IMR-90 (cell line): ENCODE data around the gene LRRC75B. TPM values are rescaled to one million over a fixed set of nuclear protein-coding genes. Genes with fewer than 3 reads are reported as not detected.

ENCODE experiments used
- ATAC-seq: fragments of 200-7000 bp; cut with Tn5 transposase; 2 replicates; pipeline ENCODE4 v1.9.1; 2020; ENCODE audit warnings: low read depth, mild to moderate bottlenecking, moderate library complexity
- BruUV-seq: library from RNA; stranded (reverse); fragments of 400-500 nt; replicated peaks from 2 replicates; lab custom pipeline; 2021; lab: Mats Ljungman, UMichigan
- CTCF ChIA-PET: fragments of 300-600 bp; formaldehyde crosslinking; extraction: SDS; loops from one replicate; lab custom pipeline; 2021; ENCODE audit warnings: antibody characterized with exemption; lab: Yijun Ruan, JAX
- POLR2A ChIA-PET: fragments of 300-600 bp; sonication (Branson Sonifier 250); formaldehyde crosslinking; loops from one replicate; lab custom pipeline; 2022; ENCODE audit warnings: antibody characterized with exemption; ENCODE audit not compliant: unreplicated experiment; lab: Charles Lee
- DNase-seq: peaks from one replicate; pipeline ENCODE4 v3.0.0; 2013
- H2AFZ ChIP-seq: replicated peaks from 2 replicates; pipeline ENCODE3; 2013; ENCODE audit warnings: low read length, mild to moderate bottlenecking; ENCODE audit not compliant: poor library complexity
- H2AK5ac ChIP-seq: 2 replicates; pipeline ENCODE4 v1.6.1; 2013; ENCODE audit warnings: low read depth, low read length, inconsistent platforms
- H2AK9ac ChIP-seq: replicated peaks from 2 replicates; pipeline ENCODE3; 2013; ENCODE audit warnings: mild to moderate bottlenecking, low read depth, low read length, moderate library complexity; ENCODE audit not compliant: poor library complexity
- H2BK120ac ChIP-seq: 2 replicates; pipeline ENCODE4 v1.6.1; 2013; ENCODE audit warnings: low read depth, low read length, inconsistent platforms
- H2BK15ac ChIP-seq: 3 replicates; pipeline ENCODE4 v1.6.1; 2013; ENCODE audit warnings: low read depth, low read length, inconsistent platforms
- H2BK20ac ChIP-seq: 2 replicates; pipeline ENCODE4 v1.6.1; 2013; ENCODE audit warnings: low read depth, mild to moderate bottlenecking, inconsistent platforms, low read length, moderate library complexity
- H2BK5ac ChIP-seq: 2 replicates; pipeline ENCODE4 v1.6.1; 2013; ENCODE audit warnings: mild to moderate bottlenecking, low read depth, low read length, inconsistent platforms; ENCODE audit not compliant: poor library complexity, severe bottlenecking
- H3K14ac ChIP-seq: replicated peaks from 2 replicates; pipeline ENCODE4 v1.6.1; 2013; ENCODE audit warnings: low read depth, low read length, inconsistent platforms
- H3K18ac ChIP-seq: 2 replicates; pipeline ENCODE4 v1.6.1; 2013; ENCODE audit warnings: low read depth, low read length, control low read depth
- H3K23ac ChIP-seq: 2 replicates; pipeline ENCODE4 v1.6.1; 2013; ENCODE audit warnings: low read depth, low read length, inconsistent platforms
- H3K27ac ChIP-seq: 2 replicates; pipeline ENCODE4 v1.5.1; 2013; ENCODE audit warnings: mild to moderate bottlenecking, control low read depth, low read length; ENCODE audit not compliant: insufficient read depth
- H3K27me3 ChIP-seq: 2 replicates; pipeline ENCODE4 v1.6.1; 2013; ENCODE audit warnings: low read length; ENCODE audit not compliant: control insufficient read depth, insufficient read depth
- H3K36me3 ChIP-seq: 2 replicates; pipeline ENCODE4 v1.6.1; 2013; ENCODE audit warnings: low read length, mixed read lengths; ENCODE audit not compliant: control insufficient read depth, insufficient read depth
- H3K4ac ChIP-seq: 2 replicates; pipeline ENCODE4 v1.6.1; 2013; ENCODE audit warnings: low read depth, low read length, inconsistent platforms
- H3K4me1 ChIP-seq: 2 replicates; pipeline ENCODE4 v1.6.1; 2013; ENCODE audit warnings: low read length, mixed read lengths; ENCODE audit not compliant: control insufficient read depth, insufficient read depth
- H3K4me2 ChIP-seq: 2 replicates; pipeline ENCODE4 v1.6.1; 2013; ENCODE audit warnings: low read depth, mild to moderate bottlenecking, control low read depth, low read length, moderate library complexity
- H3K4me3 ChIP-seq: 2 replicates; pipeline ENCODE4 v1.5.1; 2013; ENCODE audit warnings: low read depth, mild to moderate bottlenecking, control low read depth, low read length, moderate library complexity; ENCODE audit not compliant: insufficient read depth
- H3K56ac ChIP-seq: 2 replicates; pipeline ENCODE4 v1.6.1; 2013; ENCODE audit warnings: low read length, inconsistent platforms; ENCODE audit not compliant: insufficient read depth; ENCODE audit errors: extremely low read depth
- H3K79me1 ChIP-seq, 2 experiments: 2 replicates each; pipeline ENCODE4 v1.6.1; 2013; ENCODE audit warnings: low read length in 2 of 2, inconsistent platforms in 1 of 2, low read depth in 1 of 2
- H3K9ac ChIP-seq: 2 replicates; pipeline ENCODE4 v1.6.1; 2013; ENCODE audit warnings: low read depth, low read length, control low read depth
- H3K9me1 ChIP-seq: 2 replicates; pipeline ENCODE4 v1.6.1; 2013; ENCODE audit warnings: low read length, inconsistent platforms; ENCODE audit not compliant: insufficient read depth
- H3K9me3 ChIP-seq: 2 replicates; pipeline ENCODE4 v1.6.1; 2013; ENCODE audit warnings: low read length; ENCODE audit not compliant: control insufficient read depth, insufficient read depth
- H4K20me1 ChIP-seq: 2 replicates; pipeline ENCODE4 v1.6.1; 2013; ENCODE audit warnings: low read length, inconsistent platforms; ENCODE audit not compliant: insufficient read depth
- H4K5ac ChIP-seq: 2 replicates; pipeline ENCODE4 v1.6.1; 2013; ENCODE audit warnings: mild to moderate bottlenecking, low read depth, low read length, control low read depth
- H4K8ac ChIP-seq, 2 experiments: 2 replicates each; pipeline ENCODE4 v1.6.1; 2013; ENCODE audit warnings: low read depth in 2 of 2, low read length in 2 of 2, control low read depth in 1 of 2, inconsistent platforms in 1 of 2
- H4K91ac ChIP-seq: 2 replicates; pipeline ENCODE4 v1.6.1; 2013; ENCODE audit warnings: low read depth, low read length, inconsistent platforms; ENCODE audit not compliant: insufficient read depth
- BHLHE40 ChIP-seq: fragments of 150-350 bp; IDR thresholded peaks from 2 replicates; pipeline ENCODE4 v1.6.1; 2016; ENCODE audit warnings: mild to moderate bottlenecking, low read depth, low read length
- CHD1 ChIP-seq: IDR thresholded peaks from 2 replicates; pipeline ENCODE4 v1.6.1; 2012; ENCODE audit warnings: low read depth, low read length, improper control_type of control experiment
- SMC3 ChIP-seq: fragments of 150-350 bp; IDR thresholded peaks from 2 replicates; pipeline ENCODE4 v1.6.1; 2016; ENCODE audit warnings: low read depth, mild to moderate bottlenecking, antibody characterized with exemption, low read length, moderate library complexity
- WGBS, 2 experiments: methylation state at CpG; one replicate each; pipeline versions ENCODE4 v1.1.5 to v1.1.7; 2013; ENCODE audit warnings: missing lambda C conversion rate in 2 of 2; ENCODE audit not compliant: insufficient read length in 1 of 2; ENCODE audit errors: extremely low coverage in 2 of 2; 5-methylcytosine and 5-hydroxymethylcytosine counted together
- dilution Hi-C: fragments of 300-500 bp; cut with HindIII; formaldehyde crosslinking; loops from one replicate; pipeline ENCODE4 v1.14.3; 2018; ENCODE audit warnings: low sequenced_read_pairs; ENCODE audit not compliant: unreplicated experiment
- in situ Hi-C: fragments of 300-500 bp; cut with MboI; formaldehyde crosslinking; loops from 3 replicates; pipeline ENCODE4 v1.14.3; 2019; ENCODE audit warnings: low sequenced_read_pairs, inconsistent platforms, mixed read lengths
- intact Hi-C: fragments of 100-400 bp; cut with micrococcal nuclease; formaldehyde crosslinking; loops from 2 replicates; pipeline ENCODE4 v1.10.0; 2022
- polyA plus RNA-seq, 3 experiments: library from polyadenylated mRNA; depleted of rRNA; stranded (reverse); fragments of >200 nt; gene quantifications; 2 replicates each; pipeline ENCODE4 v1.2.3, GENCODE V29; 2012; ENCODE audit warnings: low replicate concordance in 1 of 3
- total RNA-seq: library from RNA; depleted of rRNA; stranded (reverse); fragments of >200 nt; gene quantifications from 2 replicates; pipeline ENCODE4 v1.2.3, GENCODE V29; 2012

The LRRC75B gene
- total and polyA plus RNA-seq, 2 of the 4 experiments (the other 2 are of a cell fraction): 1.6 to 10.7 TPM

DNA sequence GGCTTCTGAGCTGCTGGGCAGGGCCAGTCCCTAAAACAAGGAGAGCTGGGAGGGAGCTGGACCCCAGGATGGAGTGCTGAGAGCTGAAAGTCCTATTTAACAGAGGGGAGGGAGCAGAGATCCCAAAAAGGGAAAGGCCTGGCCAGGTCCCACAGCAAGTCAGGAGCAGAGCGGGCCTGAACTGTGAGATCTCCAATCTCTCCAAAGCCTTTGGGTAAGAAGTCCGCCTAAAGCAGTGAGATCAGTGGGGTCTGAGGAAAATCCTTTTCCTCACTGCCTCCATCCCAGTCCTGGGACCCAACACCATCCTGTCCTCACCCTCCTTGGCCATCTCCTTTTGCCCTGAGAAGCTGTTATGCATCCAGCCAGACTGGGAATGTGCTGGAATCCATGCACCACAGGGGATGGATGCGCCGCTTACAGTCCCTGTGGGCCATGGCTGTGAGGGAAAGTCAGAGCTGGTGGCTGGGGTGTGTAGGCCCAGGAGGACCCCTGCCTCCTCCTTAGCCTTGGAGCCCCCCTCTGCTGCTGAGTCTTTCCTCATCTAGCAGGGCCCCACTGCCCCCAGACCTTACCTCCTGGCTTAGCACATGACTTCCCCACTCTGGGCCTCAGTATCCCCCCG is 8.6 kb downstream of the LRRC75B start:
- no peak overlapping the region for H2BK20ac ChIP-seq
- H3K56ac ChIP-seq: no peak overlapping the region
- no peak overlapping the region for H2BK120ac ChIP-seq
- DNase-seq (no peak), ATAC-seq (no peak)
- no peak for TF ChIP-seq CHD1
- no peak for TF ChIP-seq SMC3
- no peak for TF ChIP-seq BHLHE40
- no peak overlapping the region for H2BK5ac ChIP-seq
- dilution Hi-C loops (no loop called here), in situ Hi-C loops (no loop called here), intact Hi-C loops (no loop called here)
- no peak overlapping the region for H2BK15ac ChIP-seq
- ChIA-PET CTCF (no interaction called here), POLR2A (no interaction called here)
- H3K4me2 ChIP-seq: peak overlapping the region; percentile 9; the same call in 1 of the 2 replicates
- H3K18ac ChIP-seq: peak overlapping the region; percentile 10; the same call in 1 of the 2 replicates
- peaks cover 17% of the 10 kb centered on the region; the same call in 1 of the 2 replicates for H3K4me1 ChIP-seq
- H2AK9ac ChIP-seq: peak overlapping the region; percentile 52
- H2AK5ac ChIP-seq: 0 out of 2 replicates have a peak overlapping the region, but pooled peaks have one; percentile 1
- H3K27ac ChIP-seq: no peak overlapping the region
- 0 out of 2 replicates have a peak overlapping the region, but pooled peaks have one; percentile 11 for H3K9ac ChIP-seq
- H3K23ac ChIP-seq: no peak overlapping the region
- BruUV-seq: no TSS peak
- no peak overlapping the region for H3K14ac ChIP-seq
- H3K79me1 ChIP-seq: no peaks in the 10 kb centered on the region
- H3K9me1 ChIP-seq: peaks cover 18% of the 10 kb centered on the region
- H4K20me1 ChIP-seq: peaks cover 4% of the 10 kb centered on the region; the same call in 1 of the 2 replicates
- H3K36me3 ChIP-seq: peaks cover 27% of the 10 kb centered on the region; the same call in 1 of the 2 replicates
- peak overlapping the region; percentile 25 for H2AFZ ChIP-seq
- no peak overlapping the region for H4K91ac ChIP-seq
- no peak overlapping the region for H3K4me3 ChIP-seq
- H4K8ac ChIP-seq: 0 out of 4 replicates have a peak overlapping the region, but pooled peaks of 1 of the 2 experiments have one; percentile 13
- peak overlapping the region; percentile 13; the same call in 1 of the 2 replicates for H4K5ac ChIP-seq
- no peaks in the 10 kb centered on the region for H3K27me3 ChIP-seq
- no peaks in the 10 kb centered on the region for H3K9me3 ChIP-seq
- H3K4ac ChIP-seq: no peak overlapping the region
- no CpG with 5 or more reads among the region's 5 CpGs for WGBS, 2 experiments
